HCEC 1CT (cell line): ENCODE measurements around the gene SLC3A2.
"Not testable (repeated sequence)": the region's sequence is repeated elsewhere in the genome, so short reads cannot be mapped to it uniquely, and the experiment has no call there.

ENCODE experiments used
- DNase-seq: peaks from one replicate; pipeline ENCODE4 v3.0.0-alpha.2; 2017

Gene SLC3A2

GRCh38 chr11:62880803-62881578 is at the start of gene SLC3A2:
SLC3A2 (plus strand) TSS chr11:62880896; CDS start chr11:62881024, 128 bp downstream.
- peak; percentile 90 for DNase-seq

DNA sequence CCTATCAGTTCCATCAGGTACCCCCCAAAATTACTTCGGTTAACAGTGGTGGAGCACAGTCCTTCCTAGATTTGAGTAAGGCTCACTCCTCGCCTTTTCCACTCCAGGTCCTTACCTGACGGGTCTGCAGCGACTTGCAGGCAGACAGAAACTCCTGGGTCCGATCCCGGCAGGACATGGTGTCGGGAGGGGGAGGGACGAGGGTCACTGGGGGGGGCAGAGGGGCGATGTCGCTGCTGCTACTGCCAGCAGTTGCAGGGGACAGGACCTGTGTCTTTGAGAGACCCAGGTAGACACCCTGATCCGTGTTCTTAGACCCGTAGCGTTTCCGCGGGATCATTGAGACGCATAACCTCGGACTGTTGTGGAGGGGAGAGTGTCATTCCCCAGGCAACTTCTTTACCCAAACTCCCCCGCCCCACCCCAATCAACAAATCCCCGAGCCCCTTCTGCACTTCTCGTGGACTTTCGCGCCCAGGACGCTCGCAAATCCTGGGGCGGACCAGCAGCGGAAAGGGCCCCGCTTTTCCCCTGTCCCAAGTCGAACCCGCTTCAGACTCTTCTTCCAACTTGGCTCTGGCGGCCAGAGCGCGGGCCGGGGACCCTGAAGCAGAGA is 49.7 kb upstream of the SLC3A2 start:
- no peak for DNase-seq

DNA sequence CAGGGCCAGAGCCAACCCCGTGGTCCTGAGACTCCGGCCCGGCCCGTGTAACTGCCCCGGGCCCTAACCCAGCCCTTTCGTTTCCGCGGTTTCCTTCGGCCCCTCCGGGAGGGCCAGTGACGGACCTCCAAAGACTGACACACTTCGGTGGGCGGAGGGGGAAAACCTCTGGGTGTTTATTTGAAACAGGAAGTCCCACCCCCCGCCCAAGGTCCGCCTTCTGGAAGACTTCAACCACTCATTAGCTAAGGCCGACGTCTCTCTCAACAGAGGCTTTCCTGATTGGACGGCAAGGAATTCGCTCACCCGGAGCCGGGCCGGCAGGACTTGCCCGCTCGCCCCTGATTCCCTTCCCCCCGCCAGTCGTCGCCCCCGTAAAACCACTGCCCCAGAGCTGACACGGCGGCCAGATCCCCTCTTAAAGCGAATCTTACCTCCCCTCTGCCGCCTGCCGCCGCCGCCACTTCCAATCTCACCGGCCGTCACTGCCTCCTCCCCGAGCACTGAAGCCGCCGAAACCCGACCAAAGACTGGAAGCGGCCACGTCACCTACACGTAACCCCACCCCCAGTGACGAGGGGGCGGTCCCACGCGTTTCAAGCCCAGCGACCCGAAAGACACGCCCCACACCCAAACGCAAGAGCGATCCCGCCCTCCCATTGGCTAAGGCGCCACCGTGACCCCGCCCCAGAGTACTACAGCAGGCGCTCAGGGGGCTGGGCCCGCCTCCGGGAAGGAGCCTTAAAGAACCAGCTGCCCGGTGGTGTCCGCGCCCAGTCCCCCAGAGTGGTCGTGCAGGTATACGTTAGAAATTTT is 49.0 kb upstream of the SLC3A2 start, which contains the start of gene STX5:
TSS of gene STX5 (minus strand) at position 532 of the 816 bp plus-strand sequence. CDS start 808 bp downstream, outside the sequence.
- DNase-seq, result peak; percentile 98

- no peak for DNase-seq
Observed at GRCh38 chr11:62832336-62833234, 48.1 kb upstream of the SLC3A2 start, which contains the start of gene TEX54. TEX54 (minus strand) TSS chr11:62832841.

DNA sequence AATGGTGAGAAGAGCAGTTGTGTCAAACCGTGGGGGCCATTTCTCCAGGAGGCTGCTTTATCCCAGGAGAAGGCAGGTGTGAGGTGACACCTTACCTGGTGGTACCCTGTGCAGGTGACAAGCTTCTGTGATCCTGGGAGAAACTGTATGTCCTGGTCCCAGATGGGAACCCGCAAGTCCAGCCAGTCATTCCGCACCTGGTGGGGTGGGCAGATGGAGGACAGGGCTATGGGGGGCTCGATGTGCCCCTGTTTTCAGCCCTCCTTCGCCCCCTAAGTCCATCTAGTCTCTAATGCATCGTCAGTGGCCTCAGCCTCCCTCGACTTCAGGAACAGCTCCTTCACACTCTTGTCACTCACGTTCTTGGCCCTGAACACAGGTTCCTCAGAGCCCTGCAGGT is 45.4 kb upstream of the SLC3A2 start:
- no peak for DNase-seq

DNA sequence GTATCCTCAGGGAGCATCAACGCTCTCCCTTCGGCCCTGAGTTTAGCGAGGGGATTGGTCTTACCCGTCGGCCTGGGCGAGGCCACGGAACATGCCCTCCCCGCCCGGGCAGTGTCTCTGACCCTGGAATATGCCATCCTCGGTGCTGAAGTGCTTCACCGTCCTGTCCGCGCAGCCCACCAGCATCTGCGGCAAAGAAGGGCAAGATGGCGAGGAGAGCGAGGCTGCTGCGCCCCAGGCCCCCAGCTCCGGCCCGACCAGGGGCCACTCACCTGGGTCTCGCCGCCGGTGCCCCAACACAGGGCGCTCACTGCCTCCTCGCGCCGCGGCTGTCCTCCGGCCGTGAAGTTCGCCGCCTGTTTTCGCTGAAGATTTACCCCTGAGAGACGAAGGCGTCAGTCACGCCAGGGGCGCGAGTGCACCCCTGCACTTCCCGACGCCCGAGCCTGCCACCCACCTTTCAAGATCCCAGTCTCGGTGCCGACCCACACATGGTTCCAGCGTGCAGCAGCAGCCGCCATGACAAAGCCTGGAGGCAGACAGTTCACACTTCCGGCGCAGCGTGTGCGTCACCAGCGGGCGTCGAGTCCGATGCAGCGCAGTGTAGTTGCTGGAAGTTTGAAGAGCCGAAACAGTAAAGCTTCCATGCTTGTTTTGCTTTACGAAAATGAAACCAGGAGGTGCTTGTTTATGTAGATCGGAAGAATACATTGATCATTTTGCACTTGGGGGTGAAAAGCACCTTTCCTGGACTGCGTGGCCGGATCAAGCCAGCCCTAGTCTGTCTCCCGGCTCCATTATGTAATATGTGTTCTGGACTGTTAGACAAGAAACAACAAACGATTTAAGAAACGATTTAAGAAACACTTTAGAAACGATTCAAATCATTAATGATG is 41.4 kb upstream of the SLC3A2 start, which contains the start of gene WDR74:
TSS of gene WDR74 (minus strand) at position 541 of the 896 bp plus-strand sequence. CDS start at position 521, 20 bp downstream.
- peak; percentile 87 for DNase-seq

GRCh38 chr11:62840721-62841360 is 39.9 kb upstream of the SLC3A2 start:
- peak; percentile 93 for DNase-seq

- peak; percentile 100 for DNase-seq
Observed at GRCh38 chr11:62841361-62842170, 39.1 kb upstream of the SLC3A2 start.

DNA sequence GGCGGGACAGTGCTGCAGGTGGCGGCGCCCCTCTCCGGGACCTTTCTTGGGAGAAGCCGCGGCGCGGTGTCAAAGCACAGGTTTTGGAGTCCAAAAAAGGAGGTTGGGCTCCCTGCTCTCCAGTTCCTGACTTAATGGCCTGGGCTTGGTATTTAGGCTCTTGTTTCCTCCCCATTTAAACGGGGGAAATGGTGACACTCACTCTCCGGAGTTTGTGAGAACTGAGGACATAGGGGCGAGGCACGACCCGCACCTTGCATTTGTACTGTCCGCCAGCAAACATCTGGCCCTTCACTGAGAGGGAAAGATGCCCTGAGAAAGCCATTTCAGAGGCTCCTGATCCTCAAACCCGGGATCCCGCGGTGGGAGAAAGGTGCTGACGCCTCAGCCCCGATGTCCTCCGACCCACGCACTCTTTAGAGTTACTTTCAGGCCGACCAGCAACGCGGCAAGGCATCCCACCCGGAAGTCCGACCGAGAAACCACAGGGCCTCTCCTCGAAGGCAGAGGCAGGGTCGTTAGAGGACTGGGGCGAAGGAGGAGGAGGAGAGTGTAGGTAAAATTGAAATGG is 38.4 kb upstream of the SLC3A2 start:
- no peak for DNase-seq

- DNase-seq, result not testable (repeated sequence)
Observed at GRCh38 chr11:62842891-62843290, 37.8 kb upstream of the SLC3A2 start.

- DNase-seq, result no peak
Observed at GRCh38 chr11:62843466-62843865, 37.2 kb upstream of the SLC3A2 start.

- DNase-seq, result no peak
Observed at GRCh38 chr11:62844154-62844553, 36.5 kb upstream of the SLC3A2 start.

DNA sequence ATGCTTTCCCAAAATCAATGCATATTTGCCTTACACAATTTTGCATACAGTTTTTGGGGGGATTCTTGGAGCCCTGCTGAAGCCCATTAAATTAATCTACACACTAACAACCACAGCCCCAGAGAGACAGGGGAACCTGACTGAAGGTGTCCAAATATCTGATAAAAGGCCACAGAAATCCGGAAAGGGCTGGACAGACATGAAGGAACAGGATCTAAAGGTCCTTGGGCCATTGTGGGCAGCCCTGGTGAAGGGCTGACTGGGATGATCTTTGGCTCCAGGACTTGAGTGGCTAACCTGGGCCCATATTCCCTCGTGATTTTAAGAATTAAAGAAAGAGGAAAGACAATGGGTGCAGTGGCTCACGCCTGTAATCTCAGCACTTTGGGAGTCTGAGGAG is 34.5 kb upstream of the SLC3A2 start:
- DNase-seq, result no peak

GRCh38 chr11:62847767-62848314 is 32.9 kb upstream of the SLC3A2 start:
- DNase-seq, result no peak

- no peak for DNase-seq
Observed at GRCh38 chr11:62850911-62851806, 29.5 kb upstream of the SLC3A2 start.

DNA sequence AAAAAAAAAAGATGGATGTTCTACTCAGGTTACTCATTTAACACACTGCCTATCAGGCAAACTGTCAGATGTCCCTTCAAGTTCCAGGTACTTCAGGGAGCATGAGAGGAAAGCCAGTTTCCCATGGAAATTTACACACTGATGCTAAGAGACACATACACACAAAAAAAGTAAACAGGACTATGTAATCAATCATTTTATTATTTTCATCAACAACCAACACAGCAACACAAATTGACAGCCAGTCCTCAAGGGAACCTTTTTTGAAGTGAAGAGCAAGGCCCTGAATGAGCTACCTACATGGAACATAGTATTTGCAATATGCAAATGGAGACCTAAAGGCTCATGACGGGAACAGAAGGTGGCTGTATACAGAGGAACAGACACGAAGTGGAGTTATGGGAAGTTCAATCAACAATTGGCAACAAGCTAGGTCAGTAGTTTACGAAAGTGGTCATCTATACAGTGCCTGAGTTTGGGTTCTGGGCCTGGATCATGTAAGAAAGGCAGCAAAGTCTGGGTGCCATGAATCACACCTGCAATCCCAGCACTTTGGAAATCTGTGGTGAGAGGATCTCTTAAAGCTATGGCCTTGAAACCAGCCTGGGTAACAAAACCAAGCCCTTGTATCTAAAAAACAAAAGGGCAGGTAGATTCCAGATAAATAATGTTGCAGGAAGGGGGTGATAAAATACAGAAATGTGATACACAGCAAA is 28.7 kb upstream of the SLC3A2 start:
- DNase-seq, result no peak

- no peak for DNase-seq
Observed at GRCh38 chr11:62852523-62853188, 28.0 kb upstream of the SLC3A2 start.
